HepG2 (cell line): ENCODE data around the gene MDP1. TPM values are rescaled to one million over a fixed set of nuclear protein-coding genes. Genes with fewer than 3 reads are reported as not detected.

Source experiments
- ATAD3A ChIP-seq: sonication (generic); formaldehyde crosslinking; IDR thresholded peaks from 2 replicates; pipeline ENCODE4 v1.4.0; 2020; ENCODE audit warnings: missing genetic modification reagents
- CAMTA2 ChIP-seq: sonication (generic); formaldehyde crosslinking; IDR thresholded peaks from 2 replicates; pipeline ENCODE4 v1.4.0; 2020; ENCODE audit warnings: mild to moderate bottlenecking, missing genetic modification reagents, borderline replicate concordance
- ELF3 ChIP-seq: IDR thresholded peaks from 2 replicates; pipeline ENCODE4 v1.6.1; 2016; ENCODE audit warnings: missing genetic modification reagents, missing compliant biosample characterization
- GTF2F1 ChIP-seq: fragments of 150-350 bp; IDR thresholded peaks from 2 replicates; pipeline ENCODE4 v1.6.1; 2014; ENCODE audit warnings: low read length
- KDM5B ChIP-seq: sonication (generic); formaldehyde crosslinking; IDR thresholded peaks from 2 replicates; pipeline ENCODE4 v1.4.0; 2020; ENCODE audit warnings: missing genetic modification reagents, mild to moderate bottlenecking, borderline replicate concordance
- KMT2A ChIP-seq: sonication (generic); formaldehyde crosslinking; IDR thresholded peaks from 2 replicates; pipeline ENCODE4 v1.4.0; 2020; ENCODE audit warnings: missing genetic modification reagents
- NFE2L2 ChIP-seq: fragments of 150-350 bp; IDR thresholded peaks from 2 replicates; pipeline ENCODE4 v1.6.1; 2014; ENCODE audit warnings: low read length
- PLSCR1 ChIP-seq: sonication (generic); formaldehyde crosslinking; IDR thresholded peaks from 2 replicates; pipeline ENCODE4 v1.5.0; 2020; ENCODE audit warnings: missing genetic modification reagents, mild to moderate bottlenecking, borderline replicate concordance
- SAFB2 ChIP-seq: sonication (generic); formaldehyde crosslinking; IDR thresholded peaks from 2 replicates; pipeline ENCODE4 v1.5.1; 2020; ENCODE audit warnings: missing genetic modification reagents, low read depth, mild to moderate bottlenecking, borderline replicate concordance
- ZNF496 ChIP-seq: sonication (generic); formaldehyde crosslinking; IDR thresholded peaks from 2 replicates; pipeline ENCODE4 v1.8.1; 2023; ENCODE audit warnings: mild to moderate bottlenecking, moderate library complexity, missing genetic modification reagents; ENCODE audit not compliant: insufficient replicate concordance
- ZNF567 ChIP-seq: sonication (generic); formaldehyde crosslinking; IDR thresholded peaks from 2 replicates; pipeline ENCODE4 v1.8.1; 2023; ENCODE audit warnings: mild to moderate bottlenecking, missing genetic modification reagents, borderline replicate concordance
- ZNF781 ChIP-seq: sonication (generic); formaldehyde crosslinking; IDR thresholded peaks from 2 replicates; pipeline ENCODE4 v1.5.1; 2020; ENCODE audit warnings: borderline replicate concordance, mild to moderate bottlenecking, missing genetic modification reagents; ENCODE audit errors: not compliant biosample characterization
- polyA plus RNA-seq, 8 experiments: library from polyadenylated mRNA; depleted of rRNA in 3 of 8; stranded (reverse) in 7 of 8; unstranded in 1 of 8; fragments of >200 nt; fragmentation: Illumina TruSeq in 4 of 8; extraction: Trizol in 4 of 8; gene quantifications; 2 replicates each; pipeline versions ENCODE4 v1.2.1 to v1.2.3, GENCODE V29; 2011 to 2016; ENCODE audit warnings: low read depth in 4 of 8, missing spikeins in 1 of 8, mixed read lengths in 1 of 8; ENCODE audit not compliant: insufficient read depth in 1 of 8
- total RNA-seq, 5 experiments: library from RNA; depleted of rRNA; stranded (reverse); fragments of >200 nt; fragmentation: Illumina TruSeq; extraction: Trizol; gene quantifications; 2 replicates each; pipeline ENCODE4 v1.2.3, GENCODE V29; 2016; ENCODE audit warnings: low read depth in 1 of 5
- TF ChIP-seq, protein P1 (sequence below): sonication (generic); formaldehyde crosslinking; IDR thresholded peaks from 2 replicates; pipeline ENCODE4 v1.8.0; 2022; ENCODE audit warnings: mild to moderate bottlenecking, missing genetic modification reagents; ENCODE audit not compliant: insufficient replicate concordance
- TF ChIP-seq, protein P2 (sequence below), 2 experiments: fragments of 450-650 bp in 1 of 2; sonication (generic) in 1 of 2; formaldehyde crosslinking; IDR thresholded peaks; 2 replicates each; pipeline versions ENCODE4 v1.5.0 to v1.8.0; 2020 to 2022; ENCODE audit warnings: mild to moderate bottlenecking in 1 of 2, missing genetic modification reagents in 1 of 2
- TF ChIP-seq, protein P3 (sequence below): IDR thresholded peaks from 2 replicates; pipeline ENCODE4 v1.6.1; 2016
- TF ChIP-seq, protein P4 (sequence below): sonication (generic); formaldehyde crosslinking; IDR thresholded peaks from 2 replicates; pipeline ENCODE4 v1.4.0; 2020; ENCODE audit warnings: missing genetic modification reagents, borderline replicate concordance
- TF ChIP-seq, protein P5 (sequence below): sonication (generic); formaldehyde crosslinking; IDR thresholded peaks from 2 replicates; pipeline ENCODE4 v1.5.1; 2020; ENCODE audit warnings: missing genetic modification reagents, mild to moderate bottlenecking, borderline replicate concordance

Gene MDP1
- total and polyA plus RNA-seq, 2 of the 13 experiments (the other 11 are each of a cell fraction or from before 2014, with no cell fraction given), result 44.1 to 48.7 TPM

- TF ChIP-seq ZNF567 (CRISPR knock-in tag) (peak; percentile 99), GTF2F1 (peak; percentile 82), ATAD3A (CRISPR knock-in tag) (peak; percentile 40; the same call in 1 of the 2 replicates), ELF3 (CRISPR knock-in tag) (peak; percentile 93), KMT2A (CRISPR knock-in tag) (peak; percentile 100), PLSCR1 (CRISPR knock-in tag) (no peak), ZNF496 (CRISPR knock-in tag) (no peak), KDM5B (CRISPR knock-in tag) (peak; percentile 98), ZNF781 (CRISPR knock-in tag) (peak; percentile 99), NFE2L2 (0 out of 2 replicates have a peak, but pooled peaks have one; percentile 33), SAFB2 (CRISPR knock-in tag) (peak; percentile 100), CAMTA2 (CRISPR knock-in tag) (peak; percentile 97)
- TF ChIP-seq, protein P1, sequence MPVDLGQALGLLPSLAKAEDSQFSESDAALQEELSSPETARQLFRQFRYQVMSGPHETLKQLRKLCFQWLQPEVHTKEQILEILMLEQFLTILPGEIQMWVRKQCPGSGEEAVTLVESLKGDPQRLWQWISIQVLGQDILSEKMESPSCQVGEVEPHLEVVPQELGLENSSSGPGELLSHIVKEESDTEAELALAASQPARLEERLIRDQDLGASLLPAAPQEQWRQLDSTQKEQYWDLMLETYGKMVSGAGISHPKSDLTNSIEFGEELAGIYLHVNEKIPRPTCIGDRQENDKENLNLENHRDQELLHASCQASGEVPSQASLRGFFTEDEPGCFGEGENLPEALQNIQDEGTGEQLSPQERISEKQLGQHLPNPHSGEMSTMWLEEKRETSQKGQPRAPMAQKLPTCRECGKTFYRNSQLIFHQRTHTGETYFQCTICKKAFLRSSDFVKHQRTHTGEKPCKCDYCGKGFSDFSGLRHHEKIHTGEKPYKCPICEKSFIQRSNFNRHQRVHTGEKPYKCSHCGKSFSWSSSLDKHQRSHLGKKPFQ, result peak; percentile 97
- TF ChIP-seq, protein P2, sequence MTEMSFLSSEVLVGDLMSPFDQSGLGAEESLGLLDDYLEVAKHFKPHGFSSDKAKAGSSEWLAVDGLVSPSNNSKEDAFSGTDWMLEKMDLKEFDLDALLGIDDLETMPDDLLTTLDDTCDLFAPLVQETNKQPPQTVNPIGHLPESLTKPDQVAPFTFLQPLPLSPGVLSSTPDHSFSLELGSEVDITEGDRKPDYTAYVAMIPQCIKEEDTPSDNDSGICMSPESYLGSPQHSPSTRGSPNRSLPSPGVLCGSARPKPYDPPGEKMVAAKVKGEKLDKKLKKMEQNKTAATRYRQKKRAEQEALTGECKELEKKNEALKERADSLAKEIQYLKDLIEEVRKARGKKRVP (CRISPR knock-in tag; IDR thresholded peaks at IDR 0.05), result no peak
- TF ChIP-seq, protein P3, sequence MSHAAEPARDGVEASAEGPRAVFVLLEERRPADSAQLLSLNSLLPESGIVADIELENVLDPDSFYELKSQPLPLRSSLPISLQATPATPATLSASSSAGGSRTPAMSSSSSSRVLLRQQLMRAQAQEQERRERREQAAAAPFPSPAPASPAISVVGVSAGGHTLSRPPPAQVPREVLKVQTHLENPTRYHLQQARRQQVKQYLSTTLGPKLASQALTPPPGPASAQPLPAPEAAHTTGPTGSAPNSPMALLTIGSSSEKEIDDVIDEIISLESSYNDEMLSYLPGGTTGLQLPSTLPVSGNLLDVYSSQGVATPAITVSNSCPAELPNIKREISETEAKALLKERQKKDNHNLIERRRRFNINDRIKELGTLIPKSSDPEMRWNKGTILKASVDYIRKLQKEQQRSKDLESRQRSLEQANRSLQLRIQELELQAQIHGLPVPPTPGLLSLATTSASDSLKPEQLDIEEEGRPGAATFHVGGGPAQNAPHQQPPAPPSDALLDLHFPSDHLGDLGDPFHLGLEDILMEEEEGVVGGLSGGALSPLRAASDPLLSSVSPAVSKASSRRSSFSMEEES (CRISPR knock-in tag), result peak; percentile 67; the same call in 1 of the 2 replicates
- TF ChIP-seq, protein P4, sequence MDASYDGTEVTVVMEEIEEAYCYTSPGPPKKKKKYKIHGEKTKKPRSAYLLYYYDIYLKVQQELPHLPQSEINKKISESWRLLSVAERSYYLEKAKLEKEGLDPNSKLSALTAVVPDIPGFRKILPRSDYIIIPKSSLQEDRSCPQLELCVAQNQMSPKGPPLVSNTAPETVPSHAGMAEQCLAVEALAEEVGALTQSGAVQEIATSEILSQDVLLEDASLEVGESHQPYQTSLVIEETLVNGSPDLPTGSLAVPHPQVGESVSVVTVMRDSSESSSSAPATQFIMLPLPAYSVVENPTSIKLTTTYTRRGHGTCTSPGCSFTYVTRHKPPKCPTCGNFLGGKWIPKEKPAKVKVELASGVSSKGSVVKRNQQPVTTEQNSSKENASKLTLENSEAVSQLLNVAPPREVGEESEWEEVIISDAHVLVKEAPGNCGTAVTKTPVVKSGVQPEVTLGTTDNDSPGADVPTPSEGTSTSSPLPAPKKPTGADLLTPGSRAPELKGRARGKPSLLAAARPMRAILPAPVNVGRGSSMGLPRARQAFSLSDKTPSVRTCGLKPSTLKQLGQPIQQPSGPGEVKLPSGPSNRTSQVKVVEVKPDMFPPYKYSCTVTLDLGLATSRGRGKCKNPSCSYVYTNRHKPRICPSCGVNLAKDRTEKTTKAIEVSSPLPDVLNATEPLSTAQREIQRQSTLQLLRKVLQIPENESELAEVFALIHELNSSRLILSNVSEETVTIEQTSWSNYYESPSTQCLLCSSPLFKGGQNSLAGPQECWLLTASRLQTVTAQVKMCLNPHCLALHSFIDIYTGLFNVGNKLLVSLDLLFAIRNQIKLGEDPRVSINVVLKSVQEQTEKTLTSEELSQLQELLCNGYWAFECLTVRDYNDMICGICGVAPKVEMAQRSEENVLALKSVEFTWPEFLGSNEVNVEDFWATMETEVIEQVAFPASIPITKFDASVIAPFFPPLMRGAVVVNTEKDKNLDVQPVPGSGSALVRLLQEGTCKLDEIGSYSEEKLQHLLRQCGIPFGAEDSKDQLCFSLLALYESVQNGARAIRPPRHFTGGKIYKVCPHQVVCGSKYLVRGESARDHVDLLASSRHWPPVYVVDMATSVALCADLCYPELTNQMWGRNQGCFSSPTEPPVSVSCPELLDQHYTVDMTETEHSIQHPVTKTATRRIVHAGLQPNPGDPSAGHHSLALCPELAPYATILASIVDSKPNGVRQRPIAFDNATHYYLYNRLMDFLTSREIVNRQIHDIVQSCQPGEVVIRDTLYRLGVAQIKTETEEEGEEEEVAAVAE (CRISPR knock-in tag), result peak; percentile 97
- TF ChIP-seq, protein P5, sequence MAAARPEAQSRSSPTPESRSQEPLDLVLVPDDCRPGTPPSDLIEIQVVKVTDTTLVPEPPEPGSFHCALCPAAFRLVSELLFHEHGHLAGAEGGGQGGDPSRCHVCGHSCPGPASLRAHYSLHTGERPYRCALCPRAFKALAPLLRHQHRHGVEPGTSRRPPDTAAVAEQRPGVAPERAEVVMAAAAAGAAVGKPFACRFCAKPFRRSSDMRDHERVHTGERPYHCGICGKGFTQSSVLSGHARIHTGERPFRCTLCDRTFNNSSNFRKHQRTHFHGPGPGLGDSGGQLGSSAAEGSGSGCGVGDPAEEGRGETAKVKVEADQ (CRISPR knock-in tag), result peak; percentile 100
Measured at GRCh38 chr14:24195186-24196070, 20.4 kb downstream of the MDP1 start, which contains the start of gene TM9SF1 (continued).
